Naive thymus-derived CD4-positive, alpha-beta T cell (primary cell): Measurements from ENCODE around the gene NELFB. TPM values are rescaled to one million over a fixed set of nuclear protein-coding genes. Genes with fewer than 3 reads are reported as not detected.

Experiments used
- ATAC-seq: fragments of 150-1000 bp; cut with Tn5 transposase; 2 replicates; pipeline ENCODE4 v1.10.0; 2021; ENCODE audit warnings: mild to moderate bottlenecking, moderate library complexity
- CTCF ChIA-PET: fragments of 350-600 bp; sonication (Branson Sonifier 250); formaldehyde crosslinking; loops from one replicate; lab custom pipeline; 2021; ENCODE audit warnings: antibody characterized with exemption; lab: Charles Lee
- POLR2A ChIA-PET: fragments of 350-600 bp; sonication (Branson Sonifier 250); formaldehyde crosslinking; loops from one replicate; lab custom pipeline; 2021; ENCODE audit warnings: antibody characterized with exemption, inconsistent platforms; lab: Charles Lee
- DNase-seq, 9 donors: peaks; one replicate each; pipeline versions ENCODE4 v3.0.0 to v3.0.0-alpha.2; 2020 to 2022; ENCODE audit warnings: mixed read lengths in 1 of 9
- H3K27ac ChIP-seq: one replicate; pipeline ENCODE4 v1.7.0; 2013; ENCODE audit warnings: mild to moderate bottlenecking, low read depth, low read length, moderate library complexity
- H3K27me3 ChIP-seq, 2 donors: one replicate each; pipeline ENCODE4 v1.7.0; 2013; ENCODE audit warnings: low read length in 2 of 2, mild to moderate bottlenecking in 2 of 2, moderate library complexity in 2 of 2; ENCODE audit not compliant: control insufficient read depth in 2 of 2, insufficient read depth in 2 of 2
- H3K36me3 ChIP-seq, 3 experiments: 1 replicate in 2 of 3; 2 replicates in 1 of 3; pipeline ENCODE4 v1.7.0; 2013; ENCODE audit warnings: low read length in 3 of 3, mild to moderate bottlenecking in 3 of 3, moderate library complexity in 1 of 3; ENCODE audit not compliant: insufficient read depth in 3 of 3, control insufficient read depth in 2 of 3
- H3K4me1 ChIP-seq, 2 donors: one replicate each; pipeline ENCODE4 v1.7.0; 2013; ENCODE audit warnings: low read length in 2 of 2, mild to moderate bottlenecking in 2 of 2, moderate library complexity in 1 of 2; ENCODE audit not compliant: control insufficient read depth in 2 of 2, insufficient read depth in 2 of 2
- H3K4me3 ChIP-seq: 2 replicates; pipeline ENCODE4 v1.7.0; 2013; ENCODE audit warnings: mild to moderate bottlenecking, low read length
- H3K9me3 ChIP-seq, 3 experiments: 1 replicate in 2 of 3; 2 replicates in 1 of 3; pipeline ENCODE4 v1.7.0; 2013; ENCODE audit warnings: low read length in 3 of 3; ENCODE audit not compliant: control insufficient read depth in 2 of 3
- H3K27ac Mint-ChIP-seq, 9 donors: one replicate each; pipeline ENCODE4 v1.8.0; 2020 to 2022; ENCODE audit warnings: mixed read lengths in 9 of 9, mild to moderate bottlenecking in 8 of 9, moderate library complexity in 5 of 9, inconsistent platforms in 2 of 9
- H3K27me3 Mint-ChIP-seq, 5 donors: one replicate each; pipeline ENCODE4 v1.8.0; 2021 to 2022; ENCODE audit warnings: mixed read lengths in 5 of 5, mild to moderate bottlenecking in 1 of 5
- H3K36me3 Mint-ChIP-seq, 5 donors: one replicate each; pipeline ENCODE4 v1.8.0; 2020 to 2022; ENCODE audit warnings: mixed read lengths in 5 of 5, mild to moderate bottlenecking in 3 of 5, inconsistent platforms in 1 of 5
- H3K4me1 Mint-ChIP-seq, 7 donors: one replicate each; pipeline ENCODE4 v1.8.0; 2020 to 2022; ENCODE audit warnings: mixed read lengths in 7 of 7, mild to moderate bottlenecking in 3 of 7, inconsistent platforms in 1 of 7
- H3K4me3 Mint-ChIP-seq, 10 donors: one replicate each; pipeline ENCODE4 v1.8.0; 2020 to 2022; ENCODE audit warnings: mild to moderate bottlenecking in 10 of 10, mixed read lengths in 10 of 10, moderate library complexity in 6 of 10, inconsistent platforms in 2 of 10
- H3K9me3 Mint-ChIP-seq, 11 donors: one replicate each; pipeline ENCODE4 v1.8.0; 2020 to 2022; ENCODE audit warnings: mixed read lengths in 11 of 11, mild to moderate bottlenecking in 4 of 11, inconsistent platforms in 1 of 11, moderate library complexity in 1 of 11
- intact Hi-C, 2 donors: fragments of 100-400 bp; cut with micrococcal nuclease; formaldehyde crosslinking; loops; one replicate each; pipeline ENCODE4 v1.15.1; 2023
- polyA plus RNA-seq, 2 donors: library from polyadenylated mRNA; unstranded; fragments of 300-500 nt; fragmentation: Illumina TruSeq; gene quantifications; one replicate each; pipeline ENCODE4 v1.2.3, GENCODE V29; 2021
- total RNA-seq, 6 experiments: library from RNA in 5 of 6; stranded (reverse) in 5 of 6; gene quantifications; 1 replicate in 5 of 6; 2 replicates in 1 of 6; pipeline ENCODE4 v1.2.3 and lab custom pipeline; 2021 to 2026

NELFB gene
- total and polyA plus RNA-seq, 7 experiments from 2014 or later = 22.9 to 64.2 (median 38.9) TPM

- H3K27ac ChIP-seq = no peak overlapping the region
- peaks cover 0 to 2% (median 0%) of the 10 kb centered on the region in 7 donors for H3K4me1 Mint-ChIP-seq
- POLR2A ChIA-PET = no interaction called here
- no peak for DNase-seq
- CTCF ChIA-PET = no interaction called here
- H3K36me3 Mint-ChIP-seq = no peaks in the 10 kb centered on the region
- H3K27ac Mint-ChIP-seq = no peak overlapping the region
- H3K9me3 ChIP-seq = no peaks in the 10 kb centered on the region
- no peak for ATAC-seq
- no peaks in the 10 kb centered on the region for H3K36me3 ChIP-seq
- no peaks in the 10 kb centered on the region for H3K4me1 ChIP-seq
- H3K27me3 ChIP-seq = no peaks in the 10 kb centered on the region
- H3K9me3 Mint-ChIP-seq = no peaks in the 10 kb centered on the region
- H3K4me3 ChIP-seq = no peak overlapping the region
- intact Hi-C loops = no loop called here
- H3K27me3 Mint-ChIP-seq = peaks cover 0 to 3% (median 0%) of the 10 kb centered on the region in 5 donors
- peak overlapping the region in 1 of 10 donors; percentile 38 for H3K4me3 Mint-ChIP-seq
Measured at GRCh38 chr9:137313956-137314560, 58.9 kb downstream of the NELFB start.

- CTCF ChIA-PET = no interaction called here
- Mint-ChIP-seq H3K27ac (no peak overlapping the region), H3K36me3 (no peaks in the 10 kb centered on the region), H3K4me1 (peaks cover 0 to 6% (median 0%) of the 10 kb centered on the region in 7 donors), H3K27me3 (peaks cover 0 to 3% (median 0%) of the 10 kb centered on the region in 5 donors), H3K9me3 (no peaks in the 10 kb centered on the region), H3K4me3 (peak overlapping the region in 1 of 10 donors; percentile 38)
- intact Hi-C loops = no loop called here
- Histone ChIP-seq H3K27me3 (no peaks in the 10 kb centered on the region), H3K4me1 (no peaks in the 10 kb centered on the region), H3K9me3 (no peaks in the 10 kb centered on the region), H3K36me3 (no peaks in the 10 kb centered on the region), H3K27ac (no peak overlapping the region), H3K4me3 (no peak overlapping the region)
- POLR2A ChIA-PET = no interaction called here
- DNase-seq = peak in 1 of 9 donors; percentile 8
- no peak for ATAC-seq
Measured at GRCh38 chr9:137314561-137315560, 59.7 kb downstream of the NELFB start.

GRCh38 chr9:137315581-137316011, 60.5 kb downstream of the NELFB start:
- no peaks in the 10 kb centered on the region for H3K36me3 Mint-ChIP-seq
- H3K27ac Mint-ChIP-seq = no peak overlapping the region
- ChIA-PET CTCF (no interaction called here), POLR2A (no interaction called here)
- Histone ChIP-seq H3K4me1 (peaks cover 0 to 5% of the 10 kb centered on the region in 2 donors), H3K9me3 (no peaks in the 10 kb centered on the region), H3K27ac (no peak overlapping the region), H3K36me3 (no peaks in the 10 kb centered on the region), H3K4me3 (no peak overlapping the region), H3K27me3 (no peaks in the 10 kb centered on the region)
- no peak for DNase-seq
- H3K4me3 Mint-ChIP-seq = peak overlapping the region in 1 of 10 donors; percentile 26
- H3K4me1 Mint-ChIP-seq = peaks cover 0 to 7% (median 3%) of the 10 kb centered on the region in 7 donors
- ATAC-seq = no peak
- H3K9me3 Mint-ChIP-seq = no peaks in the 10 kb centered on the region
- intact Hi-C loops = no loop called here
- peaks cover 0 to 3% (median 0%) of the 10 kb centered on the region in 5 donors for H3K27me3 Mint-ChIP-seq

GRCh38 chr9:137316012-137316981, 61.2 kb downstream of the NELFB start:
- Mint-ChIP-seq H3K36me3 (no peaks in the 10 kb centered on the region), H3K27ac (no peak overlapping the region), H3K4me3 (peak overlapping the region in 2 of 10 donors; percentile 35 to 63), H3K4me1 (peaks cover 0 to 7% (median 5%) of the 10 kb centered on the region in 7 donors), H3K27me3 (peaks cover 0 to 3% (median 0%) of the 10 kb centered on the region in 5 donors), H3K9me3 (no peaks in the 10 kb centered on the region)
- CTCF ChIA-PET = no interaction called here
- POLR2A ChIA-PET = no interaction called here
- ATAC-seq = peak; percentile 12
- peak in 1 of 9 donors; percentile 15 for DNase-seq
- intact Hi-C loops = no loop called here
- no peaks in the 10 kb centered on the region for H3K36me3 ChIP-seq
- H3K4me3 ChIP-seq = no peak overlapping the region
- no peak overlapping the region for H3K27ac ChIP-seq
- H3K27me3 ChIP-seq = no peaks in the 10 kb centered on the region
- peaks cover 0 to 10% of the 10 kb centered on the region in 2 donors for H3K4me1 ChIP-seq
- H3K9me3 ChIP-seq = no peaks in the 10 kb centered on the region

GRCh38 chr9:137317021-137317717, 62.0 kb downstream of the NELFB start:
- no peaks in the 10 kb centered on the region for H3K27me3 ChIP-seq
- H3K27ac ChIP-seq = no peak overlapping the region
- H3K4me3 ChIP-seq = no peak overlapping the region
- Mint-ChIP-seq H3K36me3 (no peaks in the 10 kb centered on the region), H3K27me3 (peaks cover 0 to 3% (median 0%) of the 10 kb centered on the region in 5 donors), H3K27ac (no peak overlapping the region), H3K4me3 (peak overlapping the region in 2 of 10 donors; percentile 35 to 63), H3K9me3 (no peaks in the 10 kb centered on the region), H3K4me1 (peaks cover 0 to 7% (median 5%) of the 10 kb centered on the region in 7 donors)
- no peaks in the 10 kb centered on the region for H3K36me3 ChIP-seq
- DNase-seq = no peak
- peaks cover 0 to 10% of the 10 kb centered on the region in 2 donors for H3K4me1 ChIP-seq
- ChIA-PET POLR2A (no interaction called here), CTCF (no interaction called here)
- H3K9me3 ChIP-seq = no peaks in the 10 kb centered on the region
- ATAC-seq = no peak
- intact Hi-C loops = no loop called here
